Erythroblast (primary cell): Measurements from ENCODE around the gene RBM19.

Source experiments
- GATA1 ChIP-seq: IDR thresholded peaks from 2 replicates; pipeline ENCODE4 v1.6.1; 2011; ENCODE audit warnings: low read depth, mild to moderate bottlenecking, control low read depth, low read length, moderate library complexity
- POLR2A ChIP-seq: IDR thresholded peaks from 2 replicates; pipeline ENCODE4 v1.6.1; 2011; ENCODE audit warnings: mild to moderate bottlenecking, low read length

DNA sequence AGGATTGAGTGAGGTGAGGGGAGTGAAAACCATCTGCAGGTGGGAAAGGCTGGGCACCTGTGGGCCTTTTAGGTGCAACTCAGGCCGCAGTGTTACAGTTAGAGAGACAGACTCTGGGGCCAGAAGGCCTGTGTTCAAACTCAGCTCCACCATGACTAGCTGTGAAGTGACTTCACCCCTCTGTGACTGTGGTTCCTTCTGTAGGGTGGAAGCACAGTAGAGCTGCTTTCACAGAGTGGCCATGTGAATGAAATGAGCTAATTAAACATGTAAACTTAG, 25.0 kb downstream of the RBM19 start:
- TF ChIP-seq GATA1 (no peak), POLR2A (no peak)
